ENCODE results near the gene CD55.
A peak's percentile ranks its signal among the peaks of the same experiment; 100 is the strongest.

The CD55 gene, protein sequence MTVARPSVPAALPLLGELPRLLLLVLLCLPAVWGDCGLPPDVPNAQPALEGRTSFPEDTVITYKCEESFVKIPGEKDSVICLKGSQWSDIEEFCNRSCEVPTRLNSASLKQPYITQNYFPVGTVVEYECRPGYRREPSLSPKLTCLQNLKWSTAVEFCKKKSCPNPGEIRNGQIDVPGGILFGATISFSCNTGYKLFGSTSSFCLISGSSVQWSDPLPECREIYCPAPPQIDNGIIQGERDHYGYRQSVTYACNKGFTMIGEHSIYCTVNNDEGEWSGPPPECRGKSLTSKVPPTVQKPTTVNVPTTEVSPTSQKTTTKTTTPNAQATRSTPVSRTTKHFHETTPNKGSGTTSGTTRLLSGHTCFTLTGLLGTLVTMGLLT

DNA sequence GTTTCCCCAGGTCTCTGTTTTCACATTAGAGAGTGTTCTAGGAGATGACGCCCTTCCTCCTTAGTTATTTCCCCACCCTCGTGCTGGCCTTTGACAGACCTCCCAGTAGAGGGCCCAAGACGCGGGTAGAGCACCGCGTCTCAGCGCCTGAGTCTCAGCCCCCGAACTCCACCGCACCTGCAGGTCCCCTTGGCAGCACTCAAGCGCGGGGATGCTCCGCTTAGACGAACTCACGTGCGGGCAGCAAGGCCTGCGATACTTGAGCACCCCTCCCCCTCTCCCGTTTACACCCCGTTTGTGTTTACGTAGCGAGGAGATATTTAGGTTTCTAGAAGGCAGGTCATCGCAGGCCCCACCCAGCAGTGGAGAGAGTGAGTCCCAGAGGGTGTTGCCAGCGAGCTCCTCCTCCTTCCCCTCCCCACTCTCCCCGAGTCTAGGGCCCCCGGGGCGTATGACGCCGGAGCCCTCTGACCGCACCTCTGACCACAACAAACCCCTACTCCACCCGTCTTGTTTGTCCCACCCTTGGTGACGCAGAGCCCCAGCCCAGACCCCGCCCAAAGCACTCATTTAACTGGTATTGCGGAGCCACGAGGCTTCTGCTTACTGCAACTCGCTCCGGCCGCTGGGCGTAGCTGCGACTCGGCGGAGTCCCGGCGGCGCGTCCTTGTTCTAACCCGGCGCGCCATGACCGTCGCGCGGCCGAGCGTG, at the start of gene CD55:
CD55 (plus strand) TSS at position 600 of the 711 bp plus-strand sequence; CDS start at position 688, 88 bp downstream.
- peak; percentile 100 for DNase-seq

DNA sequence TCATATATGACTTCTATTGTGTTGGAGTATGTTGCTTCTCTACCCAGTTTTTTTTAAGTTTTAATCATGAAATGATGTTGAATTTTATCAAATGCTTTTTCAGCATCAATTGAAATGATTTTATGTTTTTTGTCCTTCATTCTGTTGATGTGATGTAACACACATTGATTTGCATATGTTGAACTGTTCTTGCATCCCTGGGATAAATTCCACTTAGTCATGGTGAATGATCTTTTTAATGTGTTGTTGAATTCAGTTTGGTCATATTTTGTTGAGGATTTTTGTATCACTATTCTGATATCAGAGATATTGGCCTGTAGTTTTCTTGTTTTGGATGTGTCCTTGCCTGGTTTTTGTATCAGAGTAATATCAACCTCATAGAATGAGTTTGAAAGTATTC, 46.6 kb upstream of the CD55 start:
- DNase-seq, result no peak

DNA sequence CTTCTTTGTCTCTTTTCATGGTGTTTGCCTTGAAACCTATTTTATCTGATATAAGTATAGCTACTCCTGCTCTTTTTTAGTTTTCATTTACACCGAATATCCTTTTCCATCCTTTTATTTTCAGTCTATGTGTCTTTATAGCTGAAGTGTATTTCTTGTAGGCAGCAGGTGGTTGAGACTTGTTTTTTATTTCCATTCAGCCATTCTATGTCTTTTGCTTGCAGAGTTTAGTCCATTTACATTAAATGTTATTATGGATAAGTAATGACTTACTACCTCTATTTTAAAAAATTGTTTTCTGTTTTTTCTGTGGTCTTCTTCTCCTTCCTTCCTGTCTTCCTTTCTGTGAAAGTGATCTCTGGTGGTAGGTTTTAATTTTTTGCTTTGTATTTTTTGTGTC, 45.0 kb upstream of the CD55 start:
- DNase-seq, result no peak

DNA sequence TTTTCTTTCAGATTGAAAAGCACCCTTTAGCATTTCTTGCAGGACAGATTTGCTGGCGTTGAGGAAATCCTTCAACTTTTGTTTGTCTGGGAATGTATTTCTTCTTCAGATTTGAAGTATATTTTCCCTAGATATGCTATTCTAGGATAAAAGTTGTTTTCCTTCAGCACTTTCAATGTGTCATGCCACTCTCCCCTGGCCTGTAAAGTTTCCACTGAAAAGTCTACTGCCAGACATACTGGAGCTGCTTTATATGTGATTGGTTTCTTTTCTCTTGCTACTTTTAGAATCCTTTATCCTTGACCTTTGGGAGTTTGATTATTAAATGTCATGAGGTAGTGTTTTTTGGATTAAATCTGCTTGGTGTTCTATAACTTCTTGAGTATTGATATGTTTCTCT, 44.2 kb upstream of the CD55 start:
- no peak for DNase-seq

DNA sequence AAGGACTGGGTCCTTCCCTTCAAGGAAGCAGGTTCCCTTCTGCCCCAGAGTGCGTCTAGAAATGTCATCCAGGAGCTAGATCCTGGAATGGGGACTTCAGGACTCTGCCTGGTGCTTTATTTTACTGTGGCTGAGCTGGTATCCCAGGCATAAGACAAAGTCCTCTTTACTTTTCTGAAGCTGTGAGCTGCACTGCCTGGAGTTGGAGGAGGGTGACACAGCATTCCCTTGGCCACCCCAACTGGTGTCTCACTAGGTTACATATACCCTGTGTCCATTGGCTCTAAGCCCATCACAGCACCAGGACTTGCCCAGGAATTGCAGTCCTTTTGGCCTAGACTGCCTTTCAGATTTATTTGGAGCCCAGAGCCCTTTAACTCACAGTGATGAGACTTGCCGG, 41.8 kb upstream of the CD55 start:
- no peak for DNase-seq

DNA sequence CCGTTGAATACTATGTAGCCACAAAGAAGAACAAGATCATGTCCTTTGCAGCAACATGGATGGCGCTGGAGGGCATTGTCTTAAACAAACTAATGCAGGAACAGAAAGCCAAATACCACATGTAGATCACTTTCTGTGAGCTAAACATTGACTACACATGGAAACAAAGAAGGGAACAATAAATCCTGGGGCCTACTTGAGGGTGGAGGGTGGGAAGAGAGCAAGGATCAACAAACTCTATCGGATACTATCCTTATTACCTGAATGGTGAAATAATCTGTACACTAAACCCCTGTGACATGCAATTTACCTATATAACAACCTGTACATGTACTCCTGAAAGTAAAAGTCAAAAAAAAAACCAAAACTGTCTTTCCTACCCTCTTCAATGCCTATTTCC, 40.8 kb upstream of the CD55 start:
- DNase-seq, result no peak

DNA sequence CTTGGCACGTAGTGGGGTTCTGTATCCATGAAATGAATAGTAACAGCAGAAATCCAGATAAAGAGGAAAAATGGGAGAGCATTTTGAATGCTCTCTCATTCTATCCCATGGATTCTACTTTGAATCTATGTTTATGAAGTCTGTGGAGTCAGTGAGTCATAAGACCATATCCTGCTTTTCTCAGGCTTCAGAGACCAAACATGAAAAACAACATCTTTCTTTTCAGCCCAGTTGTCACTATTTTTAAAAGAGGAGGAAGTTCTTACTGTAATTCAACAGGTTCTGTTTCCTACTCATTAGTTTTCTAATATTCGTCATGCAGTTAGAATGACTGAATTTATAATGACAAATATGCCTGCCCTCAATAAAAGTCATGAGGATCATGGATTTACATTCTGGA, 39.4 kb upstream of the CD55 start:
- peak; percentile 7 for DNase-seq

DNA sequence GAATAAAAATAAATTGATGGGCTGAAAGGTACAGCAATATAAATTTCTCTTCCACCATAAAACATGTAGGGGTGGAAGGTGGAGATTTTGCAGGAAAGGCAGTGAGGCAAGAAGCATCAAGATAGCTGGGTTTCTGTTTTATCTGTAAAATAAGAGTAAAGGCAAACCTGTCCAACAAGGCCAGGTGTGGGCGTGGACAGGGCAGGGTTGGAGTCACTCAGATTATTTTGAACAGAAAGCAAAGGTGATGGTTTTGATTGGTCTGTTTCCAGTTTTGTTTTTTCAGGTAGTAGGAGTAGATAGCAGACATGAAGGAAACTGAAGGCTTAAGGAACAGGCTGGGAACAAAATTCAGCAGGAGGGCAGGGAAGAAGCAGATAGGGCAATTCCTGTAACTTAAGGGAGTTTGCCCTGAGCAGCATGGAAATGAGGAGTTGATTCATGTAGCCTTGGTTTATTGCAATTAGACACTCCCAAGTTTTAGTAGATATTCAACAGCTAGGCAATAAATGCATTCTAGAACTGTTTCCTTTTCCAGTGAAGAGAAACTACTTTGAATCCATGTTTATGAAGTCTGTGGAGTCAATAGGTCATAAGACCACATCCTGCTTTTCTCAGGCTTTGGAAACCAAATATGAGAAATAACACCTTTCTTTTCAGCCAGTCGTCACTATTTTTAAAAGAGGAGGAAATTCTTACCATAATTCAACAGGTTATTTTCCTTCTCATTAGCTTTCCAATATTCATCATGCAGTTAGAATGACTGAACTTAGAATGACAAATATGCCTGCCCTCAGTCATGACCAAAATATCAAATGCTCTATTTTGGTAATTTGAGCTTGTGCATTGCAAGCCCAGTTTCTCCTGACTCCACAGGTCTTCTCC, 38.7 kb upstream of the CD55 start:
- no peak for DNase-seq

DNA sequence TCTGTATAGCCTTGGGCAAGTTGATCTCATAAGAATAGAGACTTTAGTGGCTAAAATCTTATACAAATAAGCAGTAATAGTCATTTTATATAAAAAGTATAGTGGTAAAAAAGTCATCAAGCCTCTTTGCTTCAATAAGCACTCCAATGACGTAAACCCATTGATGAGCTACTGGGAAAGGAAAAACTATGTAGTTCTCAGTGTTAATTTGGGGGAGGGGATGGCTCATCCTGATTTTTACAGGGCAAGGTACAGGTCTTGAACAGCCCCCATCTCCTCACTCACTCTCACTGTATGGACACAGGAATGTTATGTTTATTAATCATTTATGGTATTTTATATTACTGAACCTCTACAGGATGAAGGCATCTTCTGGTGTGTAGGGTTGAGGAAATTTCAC, 38.1 kb upstream of the CD55 start:
- no peak for DNase-seq

DNA sequence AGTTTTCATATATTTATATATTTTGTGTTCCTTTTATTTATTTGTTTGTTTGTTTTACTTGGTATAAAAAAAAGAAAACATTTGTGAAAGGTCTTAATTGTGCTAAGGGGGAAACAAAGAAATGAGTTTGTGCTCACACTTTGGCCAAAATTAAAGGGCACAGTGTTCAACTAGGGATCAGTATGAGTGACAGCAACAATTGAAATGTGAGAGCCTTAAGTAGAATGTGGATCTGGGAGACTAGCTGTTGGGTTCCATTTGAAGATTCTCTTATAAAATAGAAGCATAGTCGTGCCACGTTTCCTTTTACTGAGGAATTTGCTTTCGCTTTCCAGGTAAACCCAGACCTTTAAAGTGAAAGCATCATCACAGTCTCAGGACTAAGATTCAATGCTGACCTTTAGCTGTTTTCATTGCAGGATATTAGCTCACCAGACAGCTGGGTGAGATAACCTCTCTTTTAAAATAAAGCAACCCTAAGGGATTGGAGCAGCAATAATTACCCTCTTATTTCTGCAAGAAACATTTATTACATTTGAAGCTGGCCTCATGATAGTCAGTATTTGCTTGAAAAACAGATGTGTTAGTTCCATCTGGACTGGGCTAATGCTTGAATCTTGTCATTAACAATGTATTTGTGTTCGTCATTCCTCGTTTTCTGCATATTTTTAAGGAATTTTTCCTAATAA, 37.1 kb upstream of the CD55 start:
- DNase-seq, result no peak

DNA sequence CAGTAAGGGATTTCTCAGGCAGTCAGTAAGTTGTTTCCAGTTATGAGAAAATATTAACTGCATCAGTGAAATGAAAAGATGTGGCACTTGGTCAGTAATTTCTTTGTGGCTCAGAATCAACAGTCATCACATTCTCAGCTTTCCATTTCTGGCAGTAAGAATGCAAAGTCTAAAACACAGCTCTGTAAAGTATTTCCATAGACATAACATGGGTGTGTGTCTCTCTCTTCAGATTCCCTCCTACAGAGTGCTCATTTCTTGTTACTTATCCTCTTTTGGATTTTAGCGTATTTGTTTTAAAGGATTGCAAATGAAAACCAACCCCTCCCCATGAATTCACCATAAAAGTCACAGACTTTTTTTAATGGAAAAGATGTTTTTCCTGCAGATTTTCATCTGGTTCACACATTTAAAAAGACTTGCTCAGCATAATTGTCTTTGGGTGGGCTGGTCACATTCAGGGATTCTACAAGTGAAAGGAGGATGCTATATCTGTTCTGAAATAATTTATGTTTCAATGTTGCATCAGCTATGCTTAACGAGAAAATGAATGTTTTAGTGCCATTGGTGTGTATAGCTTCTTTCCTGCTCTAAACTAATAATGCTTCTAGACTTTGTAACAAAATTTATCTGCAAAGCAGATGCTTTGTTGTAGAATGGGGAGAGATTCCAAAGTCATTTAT, 34.6 kb upstream of the CD55 start:
- no peak for DNase-seq

DNA sequence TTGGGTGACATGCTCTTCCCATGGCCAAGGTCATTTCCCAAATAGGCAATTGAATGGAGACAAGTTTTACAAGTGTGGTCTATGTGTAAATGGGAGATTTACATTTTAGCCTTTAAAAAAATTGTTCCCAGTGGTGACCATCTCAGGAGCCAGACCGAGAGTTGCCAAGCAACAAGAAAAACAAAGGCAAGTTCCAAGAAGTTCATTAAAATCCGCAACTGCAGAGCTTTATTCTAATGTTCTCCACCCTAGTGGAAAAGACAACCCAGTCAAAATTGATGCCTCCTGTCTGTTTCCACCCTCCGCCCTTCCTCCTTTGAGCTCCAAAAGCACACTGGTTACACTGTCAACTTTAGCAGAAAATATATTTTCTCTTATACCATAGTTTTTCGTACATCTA, 33.2 kb upstream of the CD55 start:
- DNase-seq, result no peak

DNA sequence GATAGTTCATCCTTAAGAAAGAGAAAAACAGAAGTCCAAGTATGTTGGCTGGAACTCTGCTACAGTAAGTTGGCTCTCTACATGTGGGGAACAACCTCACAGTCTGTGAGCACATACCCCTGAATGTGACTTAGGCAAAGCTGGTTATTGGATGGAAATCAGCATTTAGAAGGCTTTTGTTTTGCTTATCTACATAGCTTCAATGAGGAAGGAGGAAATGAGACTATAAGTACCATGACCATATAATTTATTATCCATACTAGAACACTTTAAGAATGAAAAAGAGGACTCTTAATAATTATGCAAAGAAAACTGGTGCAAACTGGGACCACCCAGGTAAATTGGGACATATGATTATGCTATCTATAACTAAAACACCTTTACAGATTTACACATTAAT, 31.7 kb upstream of the CD55 start:
- no peak for DNase-seq

DNA sequence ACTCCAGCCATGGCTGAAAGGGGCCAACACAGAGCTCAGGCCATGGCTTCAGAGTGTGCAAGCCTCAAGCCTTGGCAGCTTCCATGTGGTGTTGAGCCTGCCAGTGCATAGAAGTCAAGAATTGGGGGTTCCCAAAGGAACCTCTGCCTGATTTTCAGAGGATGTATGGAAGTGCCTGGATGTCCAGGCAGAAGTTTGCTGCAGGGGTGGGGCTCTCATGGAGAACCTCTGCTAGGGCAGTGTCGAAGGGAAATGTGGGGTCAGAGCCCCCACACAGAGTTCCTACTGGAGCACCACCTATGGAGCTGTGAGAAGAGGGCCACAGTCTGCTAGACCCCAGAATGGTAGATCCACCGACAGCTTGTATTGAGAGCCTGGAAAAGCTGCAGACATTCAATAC, 29.8 kb upstream of the CD55 start:
- no peak for DNase-seq

DNA sequence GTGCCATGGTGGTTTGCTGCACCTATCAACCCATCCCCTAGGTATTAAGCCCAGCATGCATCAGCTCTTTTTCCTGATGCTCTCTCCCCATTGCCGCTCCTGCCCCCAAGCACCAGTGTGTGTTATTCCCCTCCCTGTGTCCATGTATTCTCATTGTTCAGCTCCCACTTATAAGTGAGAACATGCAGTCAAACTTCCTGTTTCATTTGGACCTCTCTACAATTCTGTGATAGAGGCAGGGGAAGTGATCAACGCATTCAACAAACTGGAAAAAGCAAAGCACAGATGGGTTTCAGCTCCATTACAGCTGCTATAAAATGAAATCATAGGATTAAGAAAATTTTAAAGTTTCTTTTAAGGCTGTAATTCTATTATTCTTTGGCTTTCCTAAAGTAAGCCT, 23.3 kb upstream of the CD55 start:
- DNase-seq, result no peak

DNA sequence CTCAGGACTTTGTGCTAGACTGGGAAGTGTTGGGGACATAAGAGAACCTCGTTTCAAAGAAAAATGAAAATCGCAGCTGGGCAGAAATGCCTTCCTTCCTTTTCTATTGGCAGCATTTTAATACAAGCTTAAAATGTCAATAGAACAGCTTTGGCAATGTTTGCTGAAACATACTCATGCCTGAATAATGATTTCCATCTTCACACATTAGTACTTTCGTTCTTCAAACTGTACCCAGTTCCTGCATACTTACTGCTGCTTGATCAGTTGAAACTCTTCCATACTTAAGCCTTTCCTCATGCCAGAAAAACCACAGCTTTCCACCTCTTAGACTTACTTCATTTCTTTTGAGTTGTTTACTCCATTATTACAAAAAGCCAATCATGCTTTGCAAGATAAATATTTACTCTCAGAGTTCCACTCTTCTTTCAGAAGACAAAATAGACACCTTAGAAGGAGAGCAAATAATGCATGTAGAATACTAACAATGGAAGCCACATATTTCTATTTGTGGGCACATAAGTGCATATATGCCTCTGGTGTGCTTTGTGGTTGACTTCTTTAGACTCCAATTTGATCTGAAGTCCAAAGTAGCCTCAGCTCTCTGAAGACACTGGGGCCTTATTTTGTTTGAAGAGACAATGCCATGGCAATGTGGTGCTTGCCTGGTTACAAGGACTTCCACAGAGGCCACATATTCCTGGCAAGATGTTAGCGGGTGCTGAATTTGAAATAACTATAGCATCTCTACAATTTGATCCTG, 22.7 kb upstream of the CD55 start:
- no peak for DNase-seq

DNA sequence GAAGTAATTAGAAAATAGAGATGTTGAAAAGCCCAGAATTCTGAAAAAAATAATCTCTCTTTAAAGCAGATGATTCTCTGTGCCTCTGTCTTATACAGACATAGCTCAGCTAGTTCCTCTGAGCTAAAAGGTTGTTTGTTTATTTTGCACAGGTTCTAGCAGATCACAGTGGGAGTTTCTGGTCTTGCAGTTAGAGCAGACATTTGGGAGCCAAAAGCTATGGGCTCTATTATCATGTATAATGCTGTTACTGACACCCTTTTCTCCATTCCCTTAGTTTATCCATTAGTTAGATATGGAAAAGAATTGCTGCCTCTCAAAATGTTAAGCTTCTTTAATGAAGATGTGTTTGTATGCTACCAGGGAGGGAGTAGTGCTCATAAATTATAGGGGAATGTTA, 20.5 kb upstream of the CD55 start:
- no peak for DNase-seq

DNA sequence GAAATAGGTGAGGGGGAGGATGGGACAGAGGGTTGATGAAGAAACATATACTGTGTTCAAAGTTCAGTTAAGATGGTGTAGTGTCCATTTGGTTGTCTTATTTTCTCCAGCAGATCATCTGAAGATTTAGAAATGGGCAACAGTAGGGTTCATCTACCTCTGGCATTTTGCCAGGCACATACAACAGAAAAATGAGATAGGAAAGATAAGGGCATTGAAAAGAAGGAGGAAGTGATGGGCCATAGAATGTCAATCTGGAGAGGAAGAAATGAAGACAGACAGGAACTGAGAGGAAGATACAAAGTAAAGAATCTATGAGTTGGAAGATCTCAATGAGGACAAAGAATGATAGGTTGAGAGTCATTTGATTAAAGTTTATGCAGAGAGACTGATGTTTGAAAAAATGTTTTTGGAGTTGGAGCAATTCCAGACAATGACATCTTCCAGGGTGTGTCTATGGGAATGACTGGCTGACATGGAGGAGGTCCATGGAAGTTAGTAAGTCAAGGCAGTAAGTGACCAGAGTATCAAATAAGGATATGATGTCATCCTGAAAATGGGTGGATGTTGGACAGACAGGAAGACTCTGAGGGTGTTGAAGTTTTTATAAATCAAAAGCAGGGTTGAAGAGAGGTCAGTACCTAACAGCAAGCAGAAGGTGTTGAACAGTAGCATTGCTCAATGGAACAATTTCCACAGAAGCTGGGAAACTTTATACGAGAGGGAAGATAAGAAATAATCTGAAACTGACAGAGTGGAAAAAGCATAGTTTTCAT, 18.7 kb upstream of the CD55 start:
- DNase-seq, result peak; percentile 34

DNA sequence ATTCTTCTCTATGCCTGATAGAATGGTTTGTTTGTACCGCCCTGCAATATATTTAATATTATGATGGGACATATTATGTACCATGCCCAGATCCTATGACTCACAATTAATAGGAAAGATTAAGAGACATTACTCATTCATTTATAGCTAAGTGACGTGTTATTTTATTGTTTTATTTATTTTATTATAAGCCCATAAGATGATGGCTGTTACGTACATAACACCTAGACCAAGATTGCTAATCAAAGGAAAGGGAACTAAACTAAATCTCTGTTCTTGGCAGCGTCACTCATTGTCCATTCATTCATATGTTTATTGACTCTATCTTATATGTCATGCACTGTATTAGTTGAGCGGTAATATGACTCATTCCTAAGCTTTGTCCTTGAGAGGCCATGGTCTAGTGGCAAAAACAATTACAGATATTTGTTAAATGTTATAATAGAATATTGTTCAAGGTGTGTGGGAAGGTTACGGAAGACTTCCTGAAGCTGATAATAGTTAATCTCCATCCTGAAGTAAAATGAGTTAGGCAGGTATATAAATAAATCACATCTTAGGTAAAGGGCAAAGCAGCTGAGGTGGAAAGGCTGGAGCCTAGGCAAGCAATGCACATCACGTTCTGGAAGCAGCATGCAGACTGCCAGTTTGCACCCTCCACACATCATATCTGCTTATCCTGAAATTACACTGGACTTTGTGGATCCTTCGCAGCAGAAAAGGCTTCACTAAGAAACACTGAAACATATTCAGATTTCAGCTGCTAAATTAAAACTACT, 16.6 kb upstream of the CD55 start:
- no peak for DNase-seq

DNA sequence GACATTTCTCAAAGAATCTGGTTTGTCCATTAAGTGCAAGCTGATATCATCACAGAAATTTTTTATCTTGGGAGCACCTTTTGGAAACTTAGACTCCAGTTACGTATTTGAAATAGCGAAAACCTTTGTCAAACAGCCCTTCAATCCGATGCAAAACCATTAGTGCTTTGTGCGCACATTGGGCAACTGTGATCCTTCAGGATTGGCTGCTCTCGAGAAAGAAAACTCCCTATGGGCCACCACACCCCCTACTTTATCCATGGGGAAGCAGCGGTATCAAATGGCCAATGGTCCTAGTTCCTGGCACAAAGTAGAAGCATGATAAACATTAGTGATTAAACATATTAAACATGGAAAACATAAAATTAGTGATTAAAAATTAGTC, 16.0 kb upstream of the CD55 start:
- no peak for DNase-seq
